Pancreas (tissue), 10 donors: ENCODE data around the gene TMEM131. TPM values are rescaled to one million over a fixed set of nuclear protein-coding genes. Genes with fewer than 3 reads are reported as not detected.

ENCODE experiments used
- ATAC-seq, 4 donors: fragments of 200-7000 bp; cut with Tn5 transposase; one replicate each; pipeline versions ENCODE4 v1.8.0 to v1.9.1; 2020; ENCODE audit warnings: mild to moderate bottlenecking in 4 of 4, moderate library complexity in 4 of 4
- DNase-seq, 6 donors: peaks; one replicate each; pipeline ENCODE4 v3.0.0-alpha.2; 2020
- FAIRE-seq: peaks from 2 replicates; lab custom pipeline; 2012; peaks lifted over from hg19 to GRCh38; lab: Jason Lieb, UNC
- H3K27ac ChIP-seq, 4 donors: fragments of 200-600 bp; sonication (generic); 1 replicate in 3 of 4; 2 replicates in 1 of 4; pipeline versions ENCODE4 v1.5.0 to v1.8.0; 2020
- H3K27me3 ChIP-seq, 4 donors: fragments of 200-600 bp; one replicate each; pipeline ENCODE4 v1.8.0; 2021
- H3K36me3 ChIP-seq, 3 donors: fragments of 200-600 bp; sonication (generic) in 1 of 3; one replicate each; pipeline versions ENCODE4 v1.5.0 to v1.8.0; 2020 to 2021
- H3K4me1 ChIP-seq, 3 donors: fragments of 200-600 bp; one replicate each; pipeline ENCODE4 v1.8.0; 2021
- H3K4me3 ChIP-seq, 4 donors: fragments of 200-600 bp; sonication (generic) in 2 of 4; one replicate each; pipeline versions ENCODE4 v1.5.0 to v1.8.0; 2020 to 2021
- H3K9me3 ChIP-seq, 4 donors: fragments of 200-600 bp; one replicate each; pipeline ENCODE4 v1.8.0; 2021
- WGBS, 2 donors: extraction: QIAGEN DNeasy Blood & Tissue Kit; methylation state at CpG; one replicate each; pipeline ENCODE4 v1.1.7; 2013; 5-methylcytosine and 5-hydroxymethylcytosine counted together
- intact Hi-C, 3 donors: fragments of 100-400 bp; cut with DNase I; formaldehyde crosslinking; loops; one replicate each; pipeline versions ENCODE4 v1.11.1 to v1.14.2; 2022
- polyA plus RNA-seq, 2 donors: library from polyadenylated mRNA; stranded (reverse); fragments of 200-250 nt; gene quantifications; one replicate each; pipeline ENCODE4 v1.2.3, GENCODE V29; 2013
- total RNA-seq, 6 donors: library from RNA; stranded (reverse); fragmentation: NEBNext Ultra II Directional in 4 of 6; extraction: Animal tissue kit (Norgen Biotek cat#: 25700) in 4 of 6; gene quantifications; one replicate each; pipeline versions ENCODE4 v1.2.1 to v1.2.4, GENCODE V29; 2021 to 2023
- TF ChIP-seq, protein P1 (sequence below), 4 donors: fragments of 200-600 bp; sonication (generic) in 3 of 4; IDR thresholded peaks; one replicate each; pipeline versions ENCODE4 v1.5.0 to v1.8.0; 2021; ENCODE audit warnings: antibody characterized with exemption in 4 of 4
- donor health status: healthy with polysubstance abuse.
- donor health status: DM: no; HTN: no; CAD: no; lungs with moderate emphysema.
- donor health status: DM: no; HTN: no; CAD: no.
- donor health status: control.
- donor health status: control.
- donor health status: Bipolar disorder and iron deficiency.
- donor health status: DM: yes; HTN: yes; CAD: no.
- donor health status: DM: no; HTN: no; CAD: no.
- donor health status: DM: no; HTN: no; CAD: no.
- donor health status: DM: yes; HTN: yes; CAD: no.

TMEM131 gene
- total and polyA plus RNA-seq, 8 donors: 8.1 to 26.5 (median 19.4) TPM

DNA sequence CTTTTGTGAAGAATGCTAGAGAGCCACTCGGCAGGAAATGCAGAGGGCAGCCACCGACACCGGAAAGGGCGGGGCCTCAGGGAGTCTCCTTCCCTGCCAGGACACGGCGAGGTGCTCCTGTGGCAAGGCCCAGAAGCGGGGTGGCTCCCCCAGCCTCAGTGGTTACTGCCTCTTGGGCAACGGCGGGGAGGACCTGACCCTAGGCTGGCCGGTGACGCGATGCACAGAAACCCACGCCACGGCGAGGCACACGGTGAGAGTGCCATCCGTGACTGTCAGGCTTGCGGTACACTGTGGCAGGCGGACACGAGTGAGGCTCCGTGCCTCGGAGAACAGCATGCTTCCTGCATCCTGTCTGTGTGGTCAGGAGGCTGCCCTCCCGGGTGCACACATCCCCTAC, 234.6 kb downstream of the TMEM131 start:
- no peak for DNase-seq
- intact Hi-C loops: no loop called here
- 89 to 92% methylated on average over 23 of the region's 23 CpGs for WGBS, 2 donors
- Histone ChIP-seq H3K9me3 (no peaks in the 10 kb centered on the region), H3K27ac (no peak overlapping the region), H3K36me3 (peaks cover 0 to 81% (median 10%) of the 10 kb centered on the region in 3 donors), H3K4me3 (no peak overlapping the region), H3K4me1 (no peaks in the 10 kb centered on the region), H3K27me3 (no peaks in the 10 kb centered on the region)
- no peak for FAIRE-seq
- TF ChIP-seq, protein P1, sequence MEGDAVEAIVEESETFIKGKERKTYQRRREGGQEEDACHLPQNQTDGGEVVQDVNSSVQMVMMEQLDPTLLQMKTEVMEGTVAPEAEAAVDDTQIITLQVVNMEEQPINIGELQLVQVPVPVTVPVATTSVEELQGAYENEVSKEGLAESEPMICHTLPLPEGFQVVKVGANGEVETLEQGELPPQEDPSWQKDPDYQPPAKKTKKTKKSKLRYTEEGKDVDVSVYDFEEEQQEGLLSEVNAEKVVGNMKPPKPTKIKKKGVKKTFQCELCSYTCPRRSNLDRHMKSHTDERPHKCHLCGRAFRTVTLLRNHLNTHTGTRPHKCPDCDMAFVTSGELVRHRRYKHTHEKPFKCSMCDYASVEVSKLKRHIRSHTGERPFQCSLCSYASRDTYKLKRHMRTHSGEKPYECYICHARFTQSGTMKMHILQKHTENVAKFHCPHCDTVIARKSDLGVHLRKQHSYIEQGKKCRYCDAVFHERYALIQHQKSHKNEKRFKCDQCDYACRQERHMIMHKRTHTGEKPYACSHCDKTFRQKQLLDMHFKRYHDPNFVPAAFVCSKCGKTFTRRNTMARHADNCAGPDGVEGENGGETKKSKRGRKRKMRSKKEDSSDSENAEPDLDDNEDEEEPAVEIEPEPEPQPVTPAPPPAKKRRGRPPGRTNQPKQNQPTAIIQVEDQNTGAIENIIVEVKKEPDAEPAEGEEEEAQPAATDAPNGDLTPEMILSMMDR (IDR thresholded peaks at IDR 0.05): no peak
- no peak for ATAC-seq

DNA sequence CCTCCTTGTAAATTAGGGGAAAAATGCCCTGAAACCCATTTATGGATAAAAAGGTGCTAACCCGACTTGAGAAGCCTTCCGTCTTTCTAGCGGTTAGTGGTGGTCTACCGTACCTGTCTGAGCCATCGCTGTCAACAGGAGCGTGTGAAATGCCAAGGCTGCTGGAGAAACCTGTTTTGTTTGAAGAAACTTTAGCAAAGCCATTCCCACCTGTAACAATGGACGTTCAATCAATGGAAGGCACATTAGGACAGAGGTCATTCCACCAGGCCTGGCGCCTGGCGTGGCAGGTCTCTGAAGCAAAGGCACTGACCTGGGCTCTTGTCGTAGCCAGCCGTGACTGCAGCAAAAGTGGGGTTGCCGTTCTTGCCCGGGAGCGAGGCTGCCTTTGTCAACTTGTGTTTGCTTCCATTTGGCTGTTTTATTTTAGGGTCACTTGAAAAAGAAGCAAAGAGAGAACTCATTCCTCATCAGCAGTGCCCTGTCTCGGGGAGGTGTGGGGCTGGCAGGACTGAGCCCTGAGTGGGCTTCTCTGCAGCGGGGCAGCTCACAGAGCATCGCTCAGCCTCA, 235.2 kb downstream of the TMEM131 start:
- Histone ChIP-seq H3K27me3 (no peaks in the 10 kb centered on the region), H3K4me1 (no peaks in the 10 kb centered on the region), H3K36me3 (peaks cover 0 to 81% (median 7%) of the 10 kb centered on the region in 3 donors), H3K4me3 (no peak overlapping the region), H3K27ac (no peak overlapping the region), H3K9me3 (no peaks in the 10 kb centered on the region)
- DNase-seq: no peak
- WGBS, 2 donors: 91 to 93% methylated on average over 17 of the region's 17 CpGs
- ATAC-seq: no peak
- FAIRE-seq: no peak
- intact Hi-C loops: no loop called here
- TF ChIP-seq, protein P1 (IDR thresholded peaks at IDR 0.05): no peak

DNA sequence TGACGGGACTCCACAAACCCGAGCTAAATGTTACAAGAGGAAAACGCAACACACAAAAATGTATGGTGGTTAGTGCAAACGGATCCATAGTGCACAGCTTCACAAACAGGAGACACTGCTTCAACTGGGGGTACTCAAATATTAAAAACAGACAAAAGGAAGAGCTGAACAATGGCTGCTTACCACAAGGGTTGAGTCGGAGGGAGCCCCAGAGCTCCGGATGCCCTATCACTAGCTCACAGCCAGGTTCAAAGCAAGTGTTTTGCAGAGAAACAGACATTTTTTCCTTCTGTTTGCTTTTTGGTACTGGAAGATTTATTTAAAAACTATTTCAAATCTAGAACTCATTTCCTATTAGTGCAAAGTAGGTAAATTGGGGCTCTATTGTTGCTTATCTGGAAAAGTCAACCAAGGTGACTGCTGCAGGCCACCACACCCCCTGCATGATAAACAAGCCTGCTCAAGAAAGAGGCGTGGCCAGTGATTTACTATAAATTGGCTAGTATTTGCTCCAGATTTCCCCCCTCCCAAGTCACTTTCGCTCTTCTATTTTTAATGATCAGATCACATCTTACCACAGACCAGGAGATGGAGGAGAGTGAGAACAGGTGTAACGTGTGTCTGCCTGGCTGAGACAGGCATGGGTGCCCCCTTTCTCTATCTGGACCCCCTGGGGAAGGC, 235.9 kb downstream of the TMEM131 start:
- TF ChIP-seq, protein P1 (IDR thresholded peaks at IDR 0.05): no peak
- peaks cover 0 to 74% (median 7%) of the 10 kb centered on the region in 3 donors for H3K36me3 ChIP-seq
- H3K4me3 ChIP-seq: no peak overlapping the region
- intact Hi-C loops: no loop called here
- DNase-seq (no peak), FAIRE-seq (no peak), ATAC-seq (no peak)
- no peaks in the 10 kb centered on the region for H3K9me3 ChIP-seq
- H3K27me3 ChIP-seq: no peaks in the 10 kb centered on the region
- WGBS, 2 donors: 90 to 92% methylated on average over 9 of the region's 9 CpGs
- H3K4me1 ChIP-seq: no peaks in the 10 kb centered on the region
- H3K27ac ChIP-seq: no peak overlapping the region

DNA sequence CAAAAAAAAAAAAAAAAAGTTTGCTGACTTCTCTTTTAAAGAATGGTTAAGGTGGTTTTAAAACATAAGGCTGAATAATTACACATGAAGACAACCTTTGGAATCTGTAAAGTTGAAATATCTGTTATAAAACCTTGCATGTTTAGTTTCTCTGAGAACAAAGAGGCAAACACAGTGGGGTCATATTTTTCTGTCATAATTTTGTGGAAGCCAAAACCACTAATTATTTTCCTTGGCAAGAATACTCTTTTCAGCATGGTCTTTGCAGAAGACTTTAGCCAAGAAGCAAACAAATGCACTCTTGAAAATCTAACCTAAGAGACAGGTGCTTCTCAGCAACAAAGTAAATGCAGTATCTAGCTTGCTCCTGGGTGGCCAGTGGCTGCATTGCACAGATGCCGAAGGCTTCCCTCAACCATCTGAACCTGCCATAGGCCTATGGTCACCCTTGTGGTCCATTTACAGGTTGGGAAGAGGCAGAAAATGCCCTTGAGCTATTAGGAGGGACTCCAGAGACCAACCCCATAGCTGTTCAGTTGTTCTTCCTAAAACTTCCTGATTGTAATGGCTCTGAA, 237.5 kb downstream of the TMEM131 start:
- intact Hi-C loops: no loop called here
- 97% methylated on average over 1 of the region's 1 CpG for WGBS, 2 donors
- no peak for ATAC-seq

More for the DNA sequence above, 237.5 kb downstream of the TMEM131 start:
- no peaks in the 10 kb centered on the region for H3K27me3 ChIP-seq
- H3K4me3 ChIP-seq: no peak overlapping the region
- no peaks in the 10 kb centered on the region for H3K4me1 ChIP-seq
- FAIRE-seq (no peak), DNase-seq (no peak)
- H3K9me3 ChIP-seq: no peaks in the 10 kb centered on the region
- peaks cover 0 to 61% (median 7%) of the 10 kb centered on the region in 3 donors for H3K36me3 ChIP-seq
- H3K27ac ChIP-seq: no peak overlapping the region
- TF ChIP-seq, protein P1 (IDR thresholded peaks at IDR 0.05): no peak
